Liver (tissue), 9 donors: ENCODE data around the gene PPT2. TPM values are rescaled to one million over a fixed set of nuclear protein-coding genes. Genes with fewer than 3 reads are reported as not detected.
A peak's percentile ranks its signal among the peaks of the same experiment; 100 is the strongest.

Experiments
- DNase-seq: peaks from one replicate; pipeline ENCODE4 v3.0.0-alpha.2; 2017; ENCODE audit warnings: low spot score
- H3K27ac ChIP-seq, 2 donors: one replicate each; pipeline ENCODE4 v1.7.0; 2013; ENCODE audit warnings: inconsistent platforms in 2 of 2, low read length in 2 of 2, control low read depth in 1 of 2, low read depth in 1 of 2, mild to moderate bottlenecking in 1 of 2
- H3K27me3 ChIP-seq, 4 donors: one replicate each; pipeline versions ENCODE4 v1.6.1 to v1.7.0; 2013; ENCODE audit warnings: low read length in 3 of 4, inconsistent platforms in 1 of 4, mild to moderate bottlenecking in 1 of 4, moderate library complexity in 1 of 4; ENCODE audit not compliant: control insufficient read depth in 4 of 4, insufficient read depth in 4 of 4
- H3K36me3 ChIP-seq, 4 donors: one replicate each; pipeline versions ENCODE4 v1.6.1 to v1.7.0; 2013; ENCODE audit warnings: low read length in 3 of 4, mild to moderate bottlenecking in 3 of 4, low read depth in 1 of 4, moderate library complexity in 1 of 4; ENCODE audit not compliant: control insufficient read depth in 4 of 4, insufficient read depth in 3 of 4
- H3K4me1 ChIP-seq, 4 donors: one replicate each; pipeline versions ENCODE4 v1.6.1 to v1.7.0; 2013; ENCODE audit warnings: low read length in 3 of 4, mild to moderate bottlenecking in 3 of 4, moderate library complexity in 1 of 4; ENCODE audit not compliant: control insufficient read depth in 4 of 4, insufficient read depth in 4 of 4
- H3K4me3 ChIP-seq, 3 donors: one replicate each; pipeline versions ENCODE4 v1.6.1 to v1.7.0; 2013; ENCODE audit warnings: low read length in 3 of 3, control low read depth in 1 of 3, low read depth in 1 of 3, mild to moderate bottlenecking in 1 of 3
- H3K9ac ChIP-seq, 2 donors: one replicate each; pipeline ENCODE4 v1.7.0; 2013; ENCODE audit warnings: low read length in 2 of 2, mild to moderate bottlenecking in 2 of 2, moderate library complexity in 2 of 2, control low read depth in 1 of 2, low read depth in 1 of 2
- H3K9me3 ChIP-seq, 4 donors: one replicate each; pipeline versions ENCODE4 v1.6.1 to v1.7.0; 2013; ENCODE audit warnings: low read length in 3 of 4; ENCODE audit not compliant: control insufficient read depth in 4 of 4
- EGR1 ChIP-seq, 2 donors: IDR thresholded peaks; 2 replicates each; pipeline ENCODE4 v1.6.1; 2016 to 2018; ENCODE audit warnings: antibody characterized with exemption in 2 of 2, low read depth in 2 of 2
- FOXA1 ChIP-seq: IDR thresholded peaks from 2 replicates; pipeline ENCODE4 v1.6.1; 2016; ENCODE audit warnings: antibody characterized with exemption
- FOXA2 ChIP-seq: IDR thresholded peaks from 2 replicates; pipeline ENCODE4 v1.6.1; 2016; ENCODE audit warnings: antibody characterized with exemption
- GABPA ChIP-seq, 2 donors: IDR thresholded peaks in 1 of 2; conservative IDR thresholded peaks in 1 of 2; 2 replicates each; pipeline ENCODE4 v1.6.1; 2016; ENCODE audit warnings: antibody characterized with exemption in 2 of 2, mild to moderate bottlenecking in 1 of 2, moderate library complexity in 1 of 2
- HNF4A ChIP-seq, 2 donors: conservative IDR thresholded peaks; 2 replicates each; pipeline ENCODE4 v1.6.1; 2016; ENCODE audit warnings: antibody characterized with exemption in 2 of 2, mild to moderate bottlenecking in 2 of 2
- HNF4G ChIP-seq: IDR thresholded peaks from 2 replicates; pipeline ENCODE4 v1.6.1; 2016; ENCODE audit warnings: antibody characterized with exemption
- JUND ChIP-seq, 2 donors: IDR thresholded peaks; 2 replicates each; pipeline ENCODE4 v1.6.1; 2016; ENCODE audit warnings: antibody characterized with exemption in 2 of 2
- NR2F2 ChIP-seq: IDR thresholded peaks from 2 replicates; pipeline ENCODE4 v1.6.1; 2016; ENCODE audit warnings: antibody characterized with exemption
- RAD21 ChIP-seq, 2 donors: IDR thresholded peaks; 2 replicates each; pipeline ENCODE4 v1.6.1; 2016; ENCODE audit warnings: antibody characterized with exemption in 2 of 2, mild to moderate bottlenecking in 2 of 2
- REST ChIP-seq: IDR thresholded peaks from 2 replicates; pipeline ENCODE4 v1.6.1; 2016; ENCODE audit warnings: antibody characterized with exemption, mild to moderate bottlenecking
- RXRA ChIP-seq, 2 donors: IDR thresholded peaks; 2 replicates each; pipeline ENCODE4 v1.6.1; 2017 to 2018; ENCODE audit warnings: antibody characterized with exemption in 2 of 2, mild to moderate bottlenecking in 1 of 2
- SP1 ChIP-seq: IDR thresholded peaks from 2 replicates; pipeline ENCODE4 v1.6.1; 2018; ENCODE audit warnings: antibody characterized with exemption, mild to moderate bottlenecking
- TAF1 ChIP-seq: conservative IDR thresholded peaks from 2 replicates; pipeline ENCODE4 v1.6.1; 2016; ENCODE audit warnings: antibody characterized with exemption, mild to moderate bottlenecking
- YY1 ChIP-seq: IDR thresholded peaks from 2 replicates; pipeline ENCODE4 v1.6.1; 2016; ENCODE audit warnings: antibody characterized with exemption, mild to moderate bottlenecking
- WGBS: extraction: QIAGEN DNeasy Blood & Tissue Kit; methylation state at CpG from one replicate; pipeline ENCODE4 v1.1.7; 2013; 5-methylcytosine and 5-hydroxymethylcytosine counted together
- polyA plus RNA-seq, 2 donors: library from polyadenylated mRNA; stranded (reverse) in 1 of 2; unstranded in 1 of 2; fragments of 200-250 nt in 1 of 2; fragments of >200 nt in 1 of 2; fragmentation: Nextera tagmentation in 1 of 2; extraction: Ambion mirVana in 1 of 2; gene quantifications; one replicate each; pipeline versions ENCODE4 v1.2.1 to v1.2.3, GENCODE V29; 2013 to 2015
- total RNA-seq, 2 donors: library from RNA; depleted of rRNA; stranded (reverse); fragments of >200 nt; gene quantifications; one replicate each; pipeline ENCODE4 v1.2.3, GENCODE V29; 2014
- TF ChIP-seq, protein P1 (sequence below): IDR thresholded peaks from 2 replicates; pipeline ENCODE4 v1.6.1; 2016; ENCODE audit warnings: antibody characterized with exemption
- TF ChIP-seq, protein P2 (sequence below): IDR thresholded peaks from 2 replicates; pipeline ENCODE4 v1.6.1; 2016; ENCODE audit warnings: antibody characterized with exemption
- TF ChIP-seq, protein P3 (sequence below): fragments of 150-350 bp; IDR thresholded peaks from 2 replicates; pipeline ENCODE4 v1.5.1; 2017; ENCODE audit warnings: improper control_type of control experiment, low read depth, low read length; ENCODE audit not compliant: missing input control
- TF ChIP-seq, protein P4 (sequence below): IDR thresholded peaks from 2 replicates; pipeline ENCODE4 v1.6.1; 2016; ENCODE audit warnings: antibody characterized with exemption
- donor health status: healthy.
- donor health status: healthy.
- donor health status: healthy.
- donor health status: healthy.
- donor health status: healthy.

Gene PPT2
- total and polyA plus RNA-seq, 4 donors: 7.6 to 47.4 (median 15.1) TPM

GRCh38 chr6:32123681-32124080 lies 30.3 kb upstream of the PPT2 start:
- no peak for TF ChIP-seq HNF4G
- TF ChIP-seq, protein P1, sequence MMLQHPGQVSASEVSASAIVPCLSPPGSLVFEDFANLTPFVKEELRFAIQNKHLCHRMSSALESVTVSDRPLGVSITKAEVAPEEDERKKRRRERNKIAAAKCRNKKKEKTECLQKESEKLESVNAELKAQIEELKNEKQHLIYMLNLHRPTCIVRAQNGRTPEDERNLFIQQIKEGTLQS: no peak
- TF ChIP-seq FOXA1: no peak
- TF ChIP-seq YY1: no peak
- TF ChIP-seq JUND (IDR thresholded peaks at IDR 0.05): no peak
- no peak for TF ChIP-seq NR2F2
- no peak for TF ChIP-seq HNF4A (conservative IDR thresholded peaks at IDR 0.05)
- no peak for TF ChIP-seq RAD21 (IDR thresholded peaks at IDR 0.05)
- WGBS: 67% methylated on average over 4 of the region's 4 CpGs
- Histone ChIP-seq H3K9ac (no peak overlapping the region), H3K27me3 (no peaks in the 10 kb centered on the region), H3K4me3 (no peak overlapping the region), H3K9me3 (no peaks in the 10 kb centered on the region), H3K36me3 (peaks cover 2 to 28% (median 24%) of the 10 kb centered on the region in 4 donors), H3K27ac (no peak overlapping the region), H3K4me1 (peaks cover 0 to 26% (median 22%) of the 10 kb centered on the region in 4 donors)
- no peak for DNase-seq

GRCh38 chr6:32126880-32127279 lies 27.1 kb upstream of the PPT2 start:
- TF ChIP-seq, protein P2, sequence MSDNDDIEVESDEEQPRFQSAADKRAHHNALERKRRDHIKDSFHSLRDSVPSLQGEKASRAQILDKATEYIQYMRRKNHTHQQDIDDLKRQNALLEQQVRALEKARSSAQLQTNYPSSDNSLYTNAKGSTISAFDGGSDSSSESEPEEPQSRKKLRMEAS: no peak
- TF ChIP-seq FOXA1 (no peak), TAF1 (no peak), EGR1 (IDR thresholded peaks at IDR 0.05; ENCODE audit: low read depth in 2 of 2) (no peak), RXRA (IDR thresholded peaks at IDR 0.05) (no peak), YY1 (no peak), NR2F2 (no peak), HNF4G (no peak), FOXA2 (no peak), REST (no peak), SP1 (no peak), GABPA (IDR thresholded peaks at IDR 0.05 in 1 of 2, conservative IDR thresholded peaks at IDR 0.05 in 1 of 2) (no peak), JUND (IDR thresholded peaks at IDR 0.05) (no peak)
- TF ChIP-seq, protein P1: no peak
- TF ChIP-seq, protein P3, sequence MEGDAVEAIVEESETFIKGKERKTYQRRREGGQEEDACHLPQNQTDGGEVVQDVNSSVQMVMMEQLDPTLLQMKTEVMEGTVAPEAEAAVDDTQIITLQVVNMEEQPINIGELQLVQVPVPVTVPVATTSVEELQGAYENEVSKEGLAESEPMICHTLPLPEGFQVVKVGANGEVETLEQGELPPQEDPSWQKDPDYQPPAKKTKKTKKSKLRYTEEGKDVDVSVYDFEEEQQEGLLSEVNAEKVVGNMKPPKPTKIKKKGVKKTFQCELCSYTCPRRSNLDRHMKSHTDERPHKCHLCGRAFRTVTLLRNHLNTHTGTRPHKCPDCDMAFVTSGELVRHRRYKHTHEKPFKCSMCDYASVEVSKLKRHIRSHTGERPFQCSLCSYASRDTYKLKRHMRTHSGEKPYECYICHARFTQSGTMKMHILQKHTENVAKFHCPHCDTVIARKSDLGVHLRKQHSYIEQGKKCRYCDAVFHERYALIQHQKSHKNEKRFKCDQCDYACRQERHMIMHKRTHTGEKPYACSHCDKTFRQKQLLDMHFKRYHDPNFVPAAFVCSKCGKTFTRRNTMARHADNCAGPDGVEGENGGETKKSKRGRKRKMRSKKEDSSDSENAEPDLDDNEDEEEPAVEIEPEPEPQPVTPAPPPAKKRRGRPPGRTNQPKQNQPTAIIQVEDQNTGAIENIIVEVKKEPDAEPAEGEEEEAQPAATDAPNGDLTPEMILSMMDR: no peak
- TF ChIP-seq, protein P4, sequence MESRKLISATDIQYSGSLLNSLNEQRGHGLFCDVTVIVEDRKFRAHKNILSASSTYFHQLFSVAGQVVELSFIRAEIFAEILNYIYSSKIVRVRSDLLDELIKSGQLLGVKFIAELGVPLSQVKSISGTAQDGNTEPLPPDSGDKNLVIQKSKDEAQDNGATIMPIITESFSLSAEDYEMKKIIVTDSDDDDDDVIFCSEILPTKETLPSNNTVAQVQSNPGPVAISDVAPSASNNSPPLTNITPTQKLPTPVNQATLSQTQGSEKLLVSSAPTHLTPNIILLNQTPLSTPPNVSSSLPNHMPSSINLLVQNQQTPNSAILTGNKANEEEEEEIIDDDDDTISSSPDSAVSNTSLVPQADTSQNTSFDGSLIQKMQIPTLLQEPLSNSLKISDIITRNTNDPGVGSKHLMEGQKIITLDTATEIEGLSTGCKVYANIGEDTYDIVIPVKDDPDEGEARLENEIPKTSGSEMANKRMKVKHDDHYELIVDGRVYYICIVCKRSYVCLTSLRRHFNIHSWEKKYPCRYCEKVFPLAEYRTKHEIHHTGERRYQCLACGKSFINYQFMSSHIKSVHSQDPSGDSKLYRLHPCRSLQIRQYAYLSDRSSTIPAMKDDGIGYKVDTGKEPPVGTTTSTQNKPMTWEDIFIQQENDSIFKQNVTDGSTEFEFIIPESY: no peak
- H3K4me1 ChIP-seq: peaks cover 3 to 28% (median 24%) of the 10 kb centered on the region in 4 donors
- H3K9me3 ChIP-seq: no peaks in the 10 kb centered on the region
- H3K9ac ChIP-seq: peak overlapping the region in 1 of 2 donors; percentile 58
- DNase-seq: no peak
- H3K4me3 ChIP-seq: peak overlapping the region in 2 of 3 donors; percentile 90 to 98
- H3K27ac ChIP-seq: no peak overlapping the region
- H3K27me3 ChIP-seq: no peaks in the 10 kb centered on the region
- 74% methylated on average over 8 of the region's 8 CpGs for WGBS
- H3K36me3 ChIP-seq: peaks cover 2 to 16% (median 15%) of the 10 kb centered on the region in 4 donors
